Panc1 (cell line): ENCODE measurements around the gene S100A4. TPM values are rescaled to one million over a fixed set of nuclear protein-coding genes. Genes with fewer than 3 reads are reported as not detected.

Experiments
- ATAC-seq: fragments of 200-7000 bp; cut with Tn5 transposase; 2 replicates; pipeline ENCODE4 v1.9.1; 2020; ENCODE audit warnings: mild to moderate bottlenecking, moderate library complexity
- BruUV-seq: library from RNA; stranded (reverse); fragments of 400-500 nt; replicated peaks from 2 replicates; lab custom pipeline; 2021; lab: Mats Ljungman, UMichigan
- CTCF ChIA-PET: fragments of 300-600 bp; sonication (Branson Sonifier 250); formaldehyde crosslinking; loops from one replicate; lab custom pipeline; 2022; ENCODE audit warnings: antibody characterized with exemption; lab: Charles Lee
- POLR2A ChIA-PET: fragments of 300-600 bp; sonication (Branson Sonifier 250); formaldehyde crosslinking; loops from one replicate; lab custom pipeline; 2022; ENCODE audit warnings: antibody characterized with exemption; lab: Charles Lee
- DNase-seq: peaks from one replicate; pipeline ENCODE4 v3.0.0-alpha.2; 2010; ENCODE audit warnings: low read depth, low spot score
- H3K27ac ChIP-seq: 2 replicates; pipeline ENCODE4 v1.5.1; 2011; ENCODE audit warnings: mild to moderate bottlenecking, low read length, inconsistent platforms
- H3K27me3 ChIP-seq: fragments of 200-500 bp; sonication (Bioruptor generic); 2 replicates; pipeline ENCODE4 v1.6.0; 2014; ENCODE audit warnings: low read length, inconsistent platforms; ENCODE audit not compliant: control insufficient read depth, insufficient read depth
- H3K36me3 ChIP-seq: fragments of 200-500 bp; sonication (Bioruptor generic); 2 replicates; pipeline ENCODE4 v1.5.1; 2014; ENCODE audit warnings: inconsistent platforms, mild to moderate bottlenecking, low read length, moderate library complexity; ENCODE audit not compliant: control insufficient read depth, insufficient read depth
- H3K4me1 ChIP-seq: 2 replicates; pipeline ENCODE4 v1.5.1; 2011; ENCODE audit warnings: inconsistent platforms, mild to moderate bottlenecking, low read length, moderate library complexity; ENCODE audit not compliant: control insufficient read depth, insufficient read depth
- H3K4me3 ChIP-seq, 2 experiments: 2 replicates each; pipeline ENCODE4 v1.5.1; 2011 to 2012; ENCODE audit warnings: low read depth in 2 of 2, low read length in 2 of 2, mild to moderate bottlenecking in 2 of 2, inconsistent platforms in 1 of 2, moderate library complexity in 1 of 2
- H3K9me3 ChIP-seq: fragments of 200-500 bp; sonication (Bioruptor generic); 2 replicates; pipeline ENCODE4 v1.5.1; 2014; ENCODE audit warnings: low read depth, mild to moderate bottlenecking, inconsistent platforms, low read length, moderate library complexity; ENCODE audit not compliant: control insufficient read depth, insufficient read depth
- POLR2AphosphoS5 ChIP-seq: IDR thresholded peaks from 2 replicates; pipeline ENCODE4 v1.6.1; 2012; ENCODE audit warnings: mild to moderate bottlenecking, low read depth, low read length, moderate library complexity
- SIN3A ChIP-seq: IDR thresholded peaks from 2 replicates; pipeline ENCODE4 v1.6.1; 2012; ENCODE audit warnings: low read depth, mild to moderate bottlenecking, low read length, moderate library complexity, borderline replicate concordance; ENCODE audit not compliant: insufficient read depth
- TCF7L2 ChIP-seq: IDR thresholded peaks from 2 replicates; pipeline ENCODE4 v1.6.1; 2011; ENCODE audit warnings: mild to moderate bottlenecking, low read depth, low read length, inconsistent platforms
- in situ Hi-C: cut with HindIII; loops from 2 replicates; pipeline ENCODE4 v1.10.0; 2016; ENCODE audit warnings: low sequenced_read_pairs, low pct_unique_long_range_greater_than_20kb
- intact Hi-C: fragments of 100-400 bp; cut with micrococcal nuclease; formaldehyde crosslinking; loops from one replicate; pipeline ENCODE4 v1.10.0; 2022; ENCODE audit not compliant: unreplicated experiment
- total RNA-seq: library from RNA; stranded (reverse); gene quantifications from one replicate; pipeline ENCODE4 v1.2.1, GENCODE V29; 2021; ENCODE audit not compliant: unreplicated experiment
- TF ChIP-seq, protein P1 (sequence below): fragments of 450-650 bp; IDR thresholded peaks from 2 replicates; pipeline ENCODE4 v1.5.1; 2017; ENCODE audit warnings: mild to moderate bottlenecking
- TF ChIP-seq, protein P2 (sequence below), 2 experiments: IDR thresholded peaks; 2 replicates each; pipeline ENCODE4 v1.6.1; 2011 to 2012; ENCODE audit warnings: low read depth in 2 of 2, control low read depth in 1 of 2, low read length in 1 of 2, mild to moderate bottlenecking in 1 of 2, moderate library complexity in 1 of 2; ENCODE audit not compliant: insufficient read depth in 1 of 2

The S100A4 gene
- total RNA-seq, 1 experiment from 2014 or later: 773 TPM

DNA sequence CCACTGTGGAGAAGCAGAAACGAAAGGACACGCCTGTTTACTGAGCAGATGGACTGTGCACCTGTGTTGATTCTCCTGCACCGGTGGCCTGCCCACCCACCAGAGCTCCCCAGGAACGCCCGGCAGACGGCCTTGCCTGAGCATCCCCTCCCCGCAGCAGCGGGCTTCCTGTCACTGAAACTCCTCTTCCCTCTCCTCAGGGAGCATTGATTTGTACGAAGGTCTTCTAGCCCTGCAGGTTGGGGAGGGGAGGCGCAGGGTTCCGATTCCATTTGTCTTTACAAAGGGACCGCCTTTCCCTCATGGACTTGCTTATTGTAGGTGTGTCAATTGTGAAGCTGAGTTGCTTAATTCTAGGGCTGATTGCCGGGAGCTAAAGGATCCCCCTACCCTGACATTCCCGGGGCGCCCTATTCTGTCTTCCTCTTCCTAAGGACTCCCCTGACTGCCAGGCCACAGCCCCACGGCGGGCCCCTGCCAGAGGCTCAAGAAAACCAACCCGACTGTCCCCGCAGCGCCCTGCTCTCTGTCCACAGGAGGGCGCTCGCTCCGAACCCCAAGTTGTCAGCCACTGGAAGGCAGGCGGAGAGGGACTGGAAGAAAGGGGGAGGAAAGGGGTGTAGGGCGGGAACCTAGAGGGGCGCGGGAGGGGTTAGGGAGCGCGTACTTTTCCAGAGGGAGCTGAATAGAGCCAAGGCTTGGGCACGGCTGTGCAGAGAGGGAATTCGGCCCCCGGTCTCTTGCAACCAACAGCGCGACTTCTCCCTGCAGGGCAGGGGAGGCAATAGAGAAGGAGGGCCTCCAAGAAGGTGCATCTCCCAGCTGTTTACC lies 12.6 kb downstream of the S100A4 start:
- Histone ChIP-seq H3K4me1 (peaks cover 36% of the 10 kb centered on the region), H3K9me3 (no peaks in the 10 kb centered on the region), H3K4me3 (peak overlapping the region; percentile 75 to 86), H3K27ac (peak overlapping the region; percentile 91), H3K27me3 (no peaks in the 10 kb centered on the region), H3K36me3 (no peaks in the 10 kb centered on the region; the same call in 1 of the 2 replicates)
- in situ Hi-C loops: no loop called here
- no TSS peak for BruUV-seq
- intact Hi-C loops: loop anchor here (1.0 kb wide), 1 partner anchor 35 kb away; no protein-coding TSS in a partner anchor
- TF ChIP-seq SIN3A (peak; percentile 67; the same call in 1 of the 2 replicates), TCF7L2 (peak; percentile 75; the same call in 1 of the 2 replicates), POLR2AphosphoS5 (peak; percentile 52; the same call in 1 of the 2 replicates)
- TF ChIP-seq, protein P1, sequence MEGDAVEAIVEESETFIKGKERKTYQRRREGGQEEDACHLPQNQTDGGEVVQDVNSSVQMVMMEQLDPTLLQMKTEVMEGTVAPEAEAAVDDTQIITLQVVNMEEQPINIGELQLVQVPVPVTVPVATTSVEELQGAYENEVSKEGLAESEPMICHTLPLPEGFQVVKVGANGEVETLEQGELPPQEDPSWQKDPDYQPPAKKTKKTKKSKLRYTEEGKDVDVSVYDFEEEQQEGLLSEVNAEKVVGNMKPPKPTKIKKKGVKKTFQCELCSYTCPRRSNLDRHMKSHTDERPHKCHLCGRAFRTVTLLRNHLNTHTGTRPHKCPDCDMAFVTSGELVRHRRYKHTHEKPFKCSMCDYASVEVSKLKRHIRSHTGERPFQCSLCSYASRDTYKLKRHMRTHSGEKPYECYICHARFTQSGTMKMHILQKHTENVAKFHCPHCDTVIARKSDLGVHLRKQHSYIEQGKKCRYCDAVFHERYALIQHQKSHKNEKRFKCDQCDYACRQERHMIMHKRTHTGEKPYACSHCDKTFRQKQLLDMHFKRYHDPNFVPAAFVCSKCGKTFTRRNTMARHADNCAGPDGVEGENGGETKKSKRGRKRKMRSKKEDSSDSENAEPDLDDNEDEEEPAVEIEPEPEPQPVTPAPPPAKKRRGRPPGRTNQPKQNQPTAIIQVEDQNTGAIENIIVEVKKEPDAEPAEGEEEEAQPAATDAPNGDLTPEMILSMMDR: peak; percentile 96
- TF ChIP-seq, protein P2, sequence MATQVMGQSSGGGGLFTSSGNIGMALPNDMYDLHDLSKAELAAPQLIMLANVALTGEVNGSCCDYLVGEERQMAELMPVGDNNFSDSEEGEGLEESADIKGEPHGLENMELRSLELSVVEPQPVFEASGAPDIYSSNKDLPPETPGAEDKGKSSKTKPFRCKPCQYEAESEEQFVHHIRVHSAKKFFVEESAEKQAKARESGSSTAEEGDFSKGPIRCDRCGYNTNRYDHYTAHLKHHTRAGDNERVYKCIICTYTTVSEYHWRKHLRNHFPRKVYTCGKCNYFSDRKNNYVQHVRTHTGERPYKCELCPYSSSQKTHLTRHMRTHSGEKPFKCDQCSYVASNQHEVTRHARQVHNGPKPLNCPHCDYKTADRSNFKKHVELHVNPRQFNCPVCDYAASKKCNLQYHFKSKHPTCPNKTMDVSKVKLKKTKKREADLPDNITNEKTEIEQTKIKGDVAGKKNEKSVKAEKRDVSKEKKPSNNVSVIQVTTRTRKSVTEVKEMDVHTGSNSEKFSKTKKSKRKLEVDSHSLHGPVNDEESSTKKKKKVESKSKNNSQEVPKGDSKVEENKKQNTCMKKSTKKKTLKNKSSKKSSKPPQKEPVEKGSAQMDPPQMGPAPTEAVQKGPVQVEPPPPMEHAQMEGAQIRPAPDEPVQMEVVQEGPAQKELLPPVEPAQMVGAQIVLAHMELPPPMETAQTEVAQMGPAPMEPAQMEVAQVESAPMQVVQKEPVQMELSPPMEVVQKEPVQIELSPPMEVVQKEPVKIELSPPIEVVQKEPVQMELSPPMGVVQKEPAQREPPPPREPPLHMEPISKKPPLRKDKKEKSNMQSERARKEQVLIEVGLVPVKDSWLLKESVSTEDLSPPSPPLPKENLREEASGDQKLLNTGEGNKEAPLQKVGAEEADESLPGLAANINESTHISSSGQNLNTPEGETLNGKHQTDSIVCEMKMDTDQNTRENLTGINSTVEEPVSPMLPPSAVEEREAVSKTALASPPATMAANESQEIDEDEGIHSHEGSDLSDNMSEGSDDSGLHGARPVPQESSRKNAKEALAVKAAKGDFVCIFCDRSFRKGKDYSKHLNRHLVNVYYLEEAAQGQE (IDR thresholded peaks at IDR 0.05; ENCODE audit: insufficient read depth in 1 of 2, low read depth in 2 of 2, low read length in 1 of 2): 0 out of 4 replicates have a peak, but pooled peaks of 1 of the 2 experiments have one; percentile 40
- ChIA-PET POLR2A (interaction anchor here (0.5 to 1.0 kb wide), 5 partner anchors 32 to 196 kb away, joined by 4 to 8 read pairs (median 5); partner anchors contain the start of genes S100A13 and S100A2), CTCF (interaction anchor here (0.7 to 2.6 kb wide), 15 partner anchors 8 to 101 kb away, joined by 3 to 16 read pairs (median 6); partner anchors contain the start of genes CHTOP, S100A13, S100A14 and S100A2)
- ATAC-seq (peak; percentile 61), DNase-seq (no peak)

DNA sequence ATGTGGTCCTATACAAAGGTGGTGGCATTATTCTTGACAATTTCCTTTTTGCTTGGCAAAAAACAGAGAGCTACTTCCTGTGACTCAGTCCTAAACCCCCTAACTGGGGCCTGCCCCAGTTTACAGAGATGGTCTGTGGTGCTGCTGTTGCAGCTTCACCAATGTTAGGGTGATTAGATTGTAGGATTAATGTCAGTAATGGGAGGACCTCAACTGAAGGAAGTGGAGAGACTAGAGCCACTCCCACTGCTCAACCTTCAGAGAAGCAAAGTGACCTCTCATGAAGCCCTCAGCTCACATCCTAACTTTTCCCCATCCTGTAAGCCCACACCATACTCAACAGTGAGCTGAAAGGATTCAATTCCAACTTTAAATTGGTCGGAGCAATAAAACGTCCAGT lies 13.4 kb downstream of the S100A4 start:
- TF ChIP-seq POLR2AphosphoS5 (no peak; the same call in none of the 2 replicates), SIN3A (no peak)
- POLR2A ChIA-PET: interaction anchor here (0.6 to 0.7 kb wide), 2 partner anchors 79 to 95 kb away, joined by 6 to 8 read pairs; partner anchors contain the start of gene S100A13
- Histone ChIP-seq H3K27me3 (no peaks in the 10 kb centered on the region), H3K27ac (peak overlapping the region; percentile 91), H3K4me3 (peak overlapping the region in 1 of 2 experiments; percentile 86; a peak in 2 of 4 replicates), H3K4me1 (peaks cover 28% of the 10 kb centered on the region), H3K9me3 (no peaks in the 10 kb centered on the region), H3K36me3 (no peaks in the 10 kb centered on the region; the same call in 1 of the 2 replicates)
- BruUV-seq: no TSS peak
- intact Hi-C loops (no loop called here), in situ Hi-C loops (no loop called here)
- DNase-seq (no peak), ATAC-seq (no peak)
- CTCF ChIA-PET: interaction anchor here (0.7 to 2.6 kb wide), 8 partner anchors 11 to 102 kb away, joined by 3 to 16 read pairs (median 8); partner anchors contain the start of genes CHTOP, S100A13, S100A2 and S100A4
